Common myeloid progenitor, CD34-positive (primary cell): ENCODE data around the gene WDR26.

Experiments used
- CTCF ChIA-PET: fragments of 350-600 bp; sonication (Branson Sonifier 250); formaldehyde crosslinking; loops from one replicate; lab custom pipeline; 2021; ENCODE audit warnings: antibody characterized with exemption; lab: Charles Lee
- POLR2A ChIA-PET: fragments of 350-600 bp; sonication (Branson Sonifier 250); formaldehyde crosslinking; loops from one replicate; lab custom pipeline; 2021; ENCODE audit warnings: antibody characterized with exemption; lab: Charles Lee
- DNase-seq, 3 donors: peaks; one replicate each; pipeline versions ENCODE4 v3.0.0 to v3.0.0-alpha.2; 2013
- H3K27ac ChIP-seq, 2 experiments: 1 replicate in 1 of 2; 2 replicates in 1 of 2; pipeline ENCODE4 v1.7.0; 2013; ENCODE audit warnings: inconsistent platforms in 2 of 2, low read length in 2 of 2, mild to moderate bottlenecking in 2 of 2, low read depth in 1 of 2, moderate library complexity in 1 of 2; ENCODE audit not compliant: severe bottlenecking in 2 of 2, insufficient read depth in 1 of 2, poor library complexity in 1 of 2
- H3K27me3 ChIP-seq, 5 experiments: replicated peaks in 2 of 5; 1 replicate in 3 of 5; 2 replicates in 2 of 5; pipeline versions ENCODE4 v1.6.1 to v1.7.0; 2013; ENCODE audit warnings: low read length in 4 of 5, mild to moderate bottlenecking in 2 of 5, moderate library complexity in 2 of 5, inconsistent platforms in 1 of 5; ENCODE audit not compliant: insufficient read depth in 5 of 5, control insufficient read depth in 4 of 5
- H3K36me3 ChIP-seq, 4 experiments: 1 replicate in 2 of 4; 2 replicates in 2 of 4; pipeline versions ENCODE4 v1.6.1 to v1.7.0; 2013; ENCODE audit warnings: low read length in 3 of 4, control low read depth in 1 of 4, mild to moderate bottlenecking in 1 of 4; ENCODE audit not compliant: control insufficient read depth in 4 of 4, insufficient read depth in 4 of 4
- H3K4me1 ChIP-seq, 4 experiments: 1 replicate in 3 of 4; 2 replicates in 1 of 4; pipeline versions ENCODE4 v1.6.1 to v1.7.1; 2013; ENCODE audit warnings: low read length in 3 of 4, mild to moderate bottlenecking in 3 of 4, control low read depth in 1 of 4, inconsistent platforms in 1 of 4, moderate library complexity in 1 of 4; ENCODE audit not compliant: control insufficient read depth in 4 of 4, insufficient read depth in 4 of 4; ENCODE audit errors: control extremely low read depth in 1 of 4
- H3K4me3 ChIP-seq, 7 experiments: 1 replicate in 4 of 7; 2 replicates in 3 of 7; pipeline versions ENCODE4 v1.5.1 to v1.7.0; 2013; ENCODE audit warnings: mild to moderate bottlenecking in 7 of 7, low read length in 6 of 7, moderate library complexity in 6 of 7, inconsistent platforms in 2 of 7, low read depth in 2 of 7, control low read depth in 1 of 7; ENCODE audit not compliant: insufficient read depth in 4 of 7, control insufficient read depth in 1 of 7; ENCODE audit errors: extremely low read depth in 1 of 7
- H3K9me3 ChIP-seq, 5 experiments: 1 replicate in 4 of 5; 2 replicates in 1 of 5; pipeline versions ENCODE4 v1.6.1 to v1.7.1; 2013; ENCODE audit warnings: low read length in 4 of 5, mild to moderate bottlenecking in 2 of 5, inconsistent platforms in 1 of 5, low read depth in 1 of 5, moderate library complexity in 1 of 5; ENCODE audit not compliant: control insufficient read depth in 4 of 5, insufficient read depth in 2 of 5; ENCODE audit errors: control extremely low read depth in 1 of 5
- WGBS: methylation state at CpG from one replicate; pipeline ENCODE4 v1.1.5; 2013; ENCODE audit not compliant: insufficient coverage; 5-methylcytosine and 5-hydroxymethylcytosine counted together

WDR26 gene

DNA sequence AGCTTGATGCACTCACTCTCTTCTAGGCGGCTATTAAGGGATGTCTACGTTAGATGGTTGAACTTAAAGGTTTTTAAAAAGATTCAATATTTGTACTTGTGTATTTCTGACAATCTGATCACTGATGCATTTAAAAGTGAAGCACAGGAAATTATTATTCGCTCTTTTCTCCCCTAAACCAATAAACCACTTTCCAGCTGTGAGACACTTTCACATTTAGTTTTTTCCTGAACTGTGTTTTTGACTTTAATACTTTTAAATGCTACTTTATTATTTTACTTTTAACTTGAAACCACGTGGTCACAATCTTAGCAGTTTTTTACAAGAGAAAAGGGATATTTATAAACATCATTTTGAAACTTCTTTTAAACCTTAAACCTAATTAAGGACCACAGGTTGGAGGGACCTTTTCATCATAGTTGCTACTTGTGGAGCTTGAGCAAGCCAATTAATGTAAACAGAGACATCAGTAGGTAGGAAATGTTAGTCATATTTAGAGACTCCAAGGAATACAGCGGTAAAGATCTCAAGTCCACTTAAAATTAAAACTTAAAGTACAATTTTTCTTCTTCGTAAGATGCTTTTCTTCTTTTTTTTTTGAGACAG is 9.2 kb downstream of the WDR26 start:
- ChIA-PET CTCF (interaction anchor here (1.8 to 4.5 kb wide), 2 partner anchors 8 to 32 kb away, joined by 5 to 23 read pairs; no protein-coding TSS in a partner anchor), POLR2A (no interaction called here)
- peaks cover 29 to 57% (median 40%) of the 10 kb centered on the region in 4 experiments for H3K36me3 ChIP-seq
- H3K4me1 ChIP-seq = peaks cover 2 to 7% (median 5%) of the 10 kb centered on the region in 4 experiments
- no peak overlapping the region for H3K27ac ChIP-seq
- DNase-seq = no peak
- H3K27me3 ChIP-seq = no peaks in the 10 kb centered on the region
- no peak overlapping the region for H3K4me3 ChIP-seq
- WGBS = 100% methylated on average over 1 of the region's 6 CpGs
- no peaks in the 10 kb centered on the region for H3K9me3 ChIP-seq

DNA sequence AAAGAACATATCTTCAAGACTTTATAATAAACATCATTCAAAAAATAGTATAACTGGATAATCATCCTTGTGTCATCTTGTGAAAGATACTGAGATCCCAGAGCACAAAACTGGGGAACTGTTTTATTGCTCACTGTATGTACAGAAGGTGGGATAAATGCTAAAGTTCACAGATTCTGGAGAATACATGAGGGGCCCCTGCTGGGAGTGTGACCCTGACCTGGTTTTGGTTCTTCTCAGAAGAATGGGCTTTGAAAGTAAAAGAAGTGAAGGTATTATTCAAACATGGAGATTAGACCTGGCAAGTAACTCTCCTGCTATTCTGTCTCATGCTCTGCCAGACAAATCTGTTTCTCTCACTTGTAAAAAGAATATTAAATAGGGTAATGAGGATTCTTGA is 14.5 kb downstream of the WDR26 start:
- no peak overlapping the region for H3K27ac ChIP-seq
- H3K27me3 ChIP-seq = no peaks in the 10 kb centered on the region
- peaks cover 42 to 89% (median 61%) of the 10 kb centered on the region in 4 experiments for H3K36me3 ChIP-seq
- POLR2A ChIA-PET = no interaction called here
- H3K4me3 ChIP-seq = no peak overlapping the region
- DNase-seq = no peak
- no peaks in the 10 kb centered on the region for H3K4me1 ChIP-seq
- H3K9me3 ChIP-seq = no peaks in the 10 kb centered on the region
- CTCF ChIA-PET = no interaction called here

DNA sequence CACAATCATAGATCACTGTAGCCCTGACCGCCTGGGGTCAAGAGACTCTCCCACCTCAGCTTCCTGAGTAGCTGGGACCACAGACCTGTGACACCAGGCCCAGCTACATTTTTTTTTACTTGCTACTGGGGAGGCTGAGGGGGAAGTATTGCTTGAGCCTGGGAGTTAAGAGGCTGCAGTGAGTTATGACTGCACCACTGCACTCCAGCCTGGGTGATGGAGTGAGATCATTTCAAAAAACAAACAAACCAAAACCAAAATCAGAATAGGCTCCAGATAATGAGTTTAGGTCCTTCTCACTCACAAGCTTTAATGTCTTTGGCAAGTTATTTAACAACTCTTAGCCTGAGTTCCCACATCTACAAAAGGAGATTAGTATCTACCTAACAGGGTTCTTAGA is 22.8 kb downstream of the WDR26 start:
- ChIA-PET POLR2A (no interaction called here), CTCF (interaction anchor here (1.1 to 1.9 kb wide), 3 partner anchors 18 to 46 kb away, joined by 3 to 12 read pairs (median 3); no protein-coding TSS in a partner anchor)
- 100% methylated on average over 1 of the region's 1 CpG for WGBS
- peak in 1 of 3 donors; percentile 4 for DNase-seq
- H3K27ac ChIP-seq = no peak overlapping the region
- peaks cover 18 to 70% (median 36%) of the 10 kb centered on the region in 4 experiments for H3K36me3 ChIP-seq
- H3K4me1 ChIP-seq = no peaks in the 10 kb centered on the region
- no peak overlapping the region for H3K4me3 ChIP-seq
- H3K27me3 ChIP-seq = no peaks in the 10 kb centered on the region
- H3K9me3 ChIP-seq = no peaks in the 10 kb centered on the region

DNA sequence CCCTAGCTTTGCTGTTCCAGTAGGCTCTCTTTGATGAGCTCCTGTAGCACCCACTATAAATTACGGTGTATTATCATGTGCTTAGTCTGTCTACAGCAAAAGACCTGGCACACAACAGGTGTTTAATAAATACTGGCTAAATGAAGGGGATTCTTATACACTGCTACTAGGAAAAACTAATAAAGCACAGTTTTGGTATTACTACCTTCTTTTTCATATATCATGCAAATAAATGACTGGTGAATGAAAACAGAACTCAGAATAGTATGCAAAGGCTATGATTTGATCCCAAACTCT is 26.4 kb downstream of the WDR26 start:
- Histone ChIP-seq H3K4me3 (no peak overlapping the region), H3K27ac (no peak overlapping the region), H3K4me1 (no peaks in the 10 kb centered on the region), H3K9me3 (no peaks in the 10 kb centered on the region), H3K27me3 (no peaks in the 10 kb centered on the region), H3K36me3 (peaks cover 23 to 77% (median 44%) of the 10 kb centered on the region in 4 experiments)
- ChIA-PET POLR2A (no interaction called here), CTCF (no interaction called here)
- no CpG with 5 or more reads among the region's 1 CpG for WGBS
- no peak for DNase-seq

DNA sequence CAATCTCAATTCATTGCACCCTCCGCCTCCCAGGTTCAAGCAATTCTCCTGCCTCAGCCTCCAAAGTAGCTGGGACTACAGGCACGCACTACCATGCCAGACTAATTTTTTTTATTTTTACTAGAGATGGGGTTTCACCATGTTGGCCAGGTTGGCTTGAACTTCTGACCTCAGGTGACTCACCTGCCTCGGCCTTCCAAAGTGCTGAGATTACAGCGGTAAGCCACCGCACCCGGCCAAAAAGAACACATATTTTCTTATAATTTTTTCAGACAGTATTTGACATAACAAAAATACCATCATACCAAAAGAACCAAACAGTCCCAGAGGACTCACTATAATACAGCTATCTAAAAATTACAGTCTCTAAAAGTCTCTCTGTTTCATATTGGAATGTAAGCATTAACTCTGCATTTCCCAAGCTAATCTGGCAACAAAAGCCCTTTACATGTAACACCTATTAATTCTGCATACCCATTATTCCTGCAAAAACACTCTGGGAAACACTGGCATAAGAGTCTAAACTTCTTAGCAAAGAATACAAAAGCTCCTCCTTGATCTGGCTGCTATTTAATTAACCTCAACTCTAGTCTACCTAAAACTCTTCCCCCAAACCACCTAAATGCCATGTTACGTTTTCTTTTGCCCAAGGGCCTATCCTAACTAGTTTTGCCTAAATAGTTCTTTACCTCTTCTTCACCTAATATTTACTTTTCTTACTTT is 26.9 kb downstream of the WDR26 start:
- Histone ChIP-seq H3K9me3 (no peaks in the 10 kb centered on the region), H3K4me3 (no peak overlapping the region), H3K36me3 (peaks cover 23 to 81% (median 45%) of the 10 kb centered on the region in 4 experiments), H3K27ac (no peak overlapping the region), H3K27me3 (no peaks in the 10 kb centered on the region), H3K4me1 (no peaks in the 10 kb centered on the region)
- no peak for DNase-seq
- CTCF ChIA-PET = no interaction called here
- WGBS = 94% methylated on average over 4 of the region's 7 CpGs
- POLR2A ChIA-PET = no interaction called here

DNA sequence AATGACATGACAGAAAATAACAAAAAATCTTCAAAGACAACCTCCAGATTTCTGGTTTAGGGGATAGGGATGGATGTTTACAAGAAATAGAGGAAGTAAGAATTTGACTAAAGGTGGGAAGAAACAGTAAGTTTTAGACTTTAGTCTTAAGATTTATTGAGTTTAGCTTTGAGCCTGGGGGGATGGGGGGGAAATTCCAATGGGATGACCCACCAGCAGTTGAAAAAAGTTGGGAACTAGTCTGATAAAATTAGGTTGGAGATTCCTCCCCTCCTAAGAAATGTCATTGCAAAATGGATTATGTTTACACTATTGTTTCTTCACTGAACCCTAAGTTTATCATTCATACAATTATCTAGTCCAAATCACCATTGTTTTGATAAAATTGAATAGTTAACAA is 28.4 kb downstream of the WDR26 start:
- ChIA-PET CTCF (interaction anchor here (0.6 kb wide), 1 partner anchor 12 kb away, joined by 3 read pairs; no protein-coding TSS in a partner anchor), POLR2A (no interaction called here)
- H3K36me3 ChIP-seq = peaks cover 23 to 81% (median 42%) of the 10 kb centered on the region in 4 experiments

DNA sequence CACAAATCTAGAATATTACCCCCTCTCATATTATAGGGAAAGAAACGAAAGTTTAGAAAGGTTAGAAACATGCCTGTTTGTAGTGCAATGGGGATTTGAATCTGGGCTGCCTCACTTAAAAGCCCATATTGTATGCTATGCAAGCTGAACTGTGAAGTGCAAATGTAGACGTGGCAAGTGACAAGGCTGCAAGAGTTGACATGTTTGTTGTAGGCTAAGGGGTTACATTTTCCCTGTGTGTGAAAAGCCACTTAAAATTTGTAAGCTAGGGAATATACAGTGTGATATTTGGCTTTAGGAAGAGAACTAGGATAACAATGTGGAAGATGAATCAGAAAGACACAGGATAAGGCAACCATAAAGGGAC is 29.0 kb downstream of the WDR26 start:
- no peak for DNase-seq
- no peak overlapping the region for H3K4me3 ChIP-seq
- CTCF ChIA-PET = interaction anchor here (0.6 kb wide), 1 partner anchor 35 kb away, joined by 5 read pairs; no protein-coding TSS in a partner anchor
- no peak overlapping the region for H3K27ac ChIP-seq
- H3K27me3 ChIP-seq = no peaks in the 10 kb centered on the region
- no peaks in the 10 kb centered on the region for H3K9me3 ChIP-seq
- WGBS = 100% methylated on average over 1 of the region's 2 CpGs
- peaks cover 25 to 82% (median 43%) of the 10 kb centered on the region in 4 experiments for H3K36me3 ChIP-seq
- POLR2A ChIA-PET = no interaction called here
- H3K4me1 ChIP-seq = peaks cover 0 to 7% (median 0%) of the 10 kb centered on the region in 4 experiments

More for the DNA sequence above, 28.4 kb downstream of the WDR26 start:
- no peak for DNase-seq
- Histone ChIP-seq H3K27me3 (no peaks in the 10 kb centered on the region), H3K9me3 (no peaks in the 10 kb centered on the region), H3K4me1 (peaks cover 0 to 7% (median 0%) of the 10 kb centered on the region in 4 experiments), H3K4me3 (no peak overlapping the region), H3K27ac (no peak overlapping the region)
